ENCODE results near the gene DSCAM.

DSCAM gene

DNA sequence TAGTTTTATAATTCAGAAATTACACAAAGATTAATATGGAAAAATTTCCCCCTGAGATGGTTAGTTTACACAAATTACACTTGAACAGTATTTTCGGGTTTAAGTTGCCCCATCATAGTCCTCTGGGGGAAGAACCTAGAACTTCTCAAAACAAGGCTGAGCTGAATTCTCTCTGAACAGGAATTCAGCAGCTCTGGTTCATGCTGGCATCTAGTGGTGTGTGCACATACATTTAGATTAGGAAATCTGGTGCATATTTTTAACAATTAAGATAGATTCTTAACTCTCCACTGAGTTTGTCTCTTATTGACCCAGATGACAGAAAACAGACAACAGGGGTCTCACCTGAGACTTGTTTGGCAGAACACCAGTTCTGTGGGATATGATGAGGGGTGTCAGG lies 410.7 kb downstream of the DSCAM start:
- TF ChIP-seq RAD21 (IDR thresholded peaks at IDR 0.05; ENCODE audit: low read depth) = no peak
- TF ChIP-seq NFIC (IDR thresholded peaks at IDR 0.05) = no peak
- no peak for TF ChIP-seq EGR1 (IDR thresholded peaks at IDR 0.05)
- no peak for TF ChIP-seq TEAD4 (IDR thresholded peaks at IDR 0.05)
- no peak for TF ChIP-seq CEBPB (IDR thresholded peaks at IDR 0.05)
- no peak for TF ChIP-seq CREB1 (IDR thresholded peaks at IDR 0.05; ENCODE audit: low read depth)
- TF ChIP-seq TAF1 (IDR thresholded peaks at IDR 0.05; ENCODE audit: low read depth) = no peak
- TF ChIP-seq FOXM1 (IDR thresholded peaks at IDR 0.05; ENCODE audit: borderline replicate concordance, low read depth) = no peak
- TF ChIP-seq TCF12 (IDR thresholded peaks at IDR 0.05; ENCODE audit: low read depth) = no peak
- no peak for TF ChIP-seq REST (IDR thresholded peaks at IDR 0.05; ENCODE audit: low read depth)
- TF ChIP-seq, protein P1, sequence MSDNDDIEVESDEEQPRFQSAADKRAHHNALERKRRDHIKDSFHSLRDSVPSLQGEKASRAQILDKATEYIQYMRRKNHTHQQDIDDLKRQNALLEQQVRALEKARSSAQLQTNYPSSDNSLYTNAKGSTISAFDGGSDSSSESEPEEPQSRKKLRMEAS (IDR thresholded peaks at IDR 0.05) = no peak
- TF ChIP-seq YY1 (IDR thresholded peaks at IDR 0.05; ENCODE audit: low read depth) = no peak
- TF ChIP-seq EP300 (IDR thresholded peaks at IDR 0.05; ENCODE audit: borderline replicate concordance) = no peak
- no peak for TF ChIP-seq ZBTB7A (IDR thresholded peaks at IDR 0.05; ENCODE audit: low read depth)
- no peak for TF ChIP-seq USF1 (IDR thresholded peaks at IDR 0.05)

GRCh38 chr21:40433538-40433937 lies 413.4 kb downstream of the DSCAM start:
- TF ChIP-seq CREB1 (IDR thresholded peaks at IDR 0.05; ENCODE audit: low read depth) (no peak), YY1 (IDR thresholded peaks at IDR 0.05; ENCODE audit: low read depth) (no peak), TCF12 (IDR thresholded peaks at IDR 0.05; ENCODE audit: low read depth) (no peak), CEBPB (IDR thresholded peaks at IDR 0.05) (no peak)

DNA sequence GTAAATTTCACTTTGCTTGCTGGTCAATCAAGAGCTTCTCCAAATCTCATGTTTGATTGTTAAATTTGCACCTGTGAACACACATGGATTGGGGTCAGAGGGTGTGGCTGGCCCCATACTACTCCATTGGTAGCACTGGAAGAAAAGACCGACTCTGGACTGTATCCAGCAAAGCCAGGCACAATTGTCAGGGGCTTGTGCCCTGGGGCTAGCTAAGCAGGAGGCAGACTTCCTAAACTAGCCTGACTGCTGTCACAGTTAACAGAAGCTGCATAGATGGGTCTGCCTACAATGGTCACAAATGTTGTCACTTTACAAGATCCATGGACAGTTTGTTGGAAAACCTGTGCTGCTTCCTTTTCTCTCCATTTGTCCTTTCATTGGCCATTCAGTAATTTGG lies 421.0 kb downstream of the DSCAM start:
- no peak for TF ChIP-seq ZBTB7A (IDR thresholded peaks at IDR 0.05; ENCODE audit: low read depth)
- no peak for TF ChIP-seq EGR1 (IDR thresholded peaks at IDR 0.05)
- TF ChIP-seq FOXM1 (IDR thresholded peaks at IDR 0.05; ENCODE audit: borderline replicate concordance, low read depth) = no peak
- TF ChIP-seq TAF1 (IDR thresholded peaks at IDR 0.05; ENCODE audit: low read depth) = no peak
- no peak for TF ChIP-seq CREB1 (IDR thresholded peaks at IDR 0.05; ENCODE audit: low read depth)
- no peak for TF ChIP-seq YY1 (IDR thresholded peaks at IDR 0.05; ENCODE audit: low read depth)

- TF ChIP-seq REST (IDR thresholded peaks at IDR 0.05; ENCODE audit: low read depth) (no peak), CEBPB (IDR thresholded peaks at IDR 0.05) (no peak), EGR1 (IDR thresholded peaks at IDR 0.05) (no peak), USF1 (IDR thresholded peaks at IDR 0.05) (no peak), NFIC (IDR thresholded peaks at IDR 0.05) (no peak), FOXM1 (IDR thresholded peaks at IDR 0.05; ENCODE audit: borderline replicate concordance, low read depth) (no peak), YY1 (IDR thresholded peaks at IDR 0.05; ENCODE audit: low read depth) (no peak), EP300 (IDR thresholded peaks at IDR 0.05; ENCODE audit: borderline replicate concordance) (no peak), RAD21 (IDR thresholded peaks at IDR 0.05; ENCODE audit: low read depth) (no peak), TAF1 (IDR thresholded peaks at IDR 0.05; ENCODE audit: low read depth) (no peak), TCF12 (IDR thresholded peaks at IDR 0.05; ENCODE audit: low read depth) (no peak), CREB1 (IDR thresholded peaks at IDR 0.05; ENCODE audit: low read depth) (no peak), ZBTB7A (IDR thresholded peaks at IDR 0.05; ENCODE audit: low read depth) (no peak), TEAD4 (IDR thresholded peaks at IDR 0.05) (no peak)
- TF ChIP-seq, protein P1 (IDR thresholded peaks at IDR 0.05) = no peak
Observed at GRCh38 chr21:40422896-40423635, 423.9 kb downstream of the DSCAM start.

GRCh38 chr21:40421121-40421520 lies 425.8 kb downstream of the DSCAM start:
- TF ChIP-seq TCF12 (IDR thresholded peaks at IDR 0.05; ENCODE audit: low read depth) (no peak), REST (IDR thresholded peaks at IDR 0.05; ENCODE audit: low read depth) (no peak), ZBTB7A (IDR thresholded peaks at IDR 0.05; ENCODE audit: low read depth) (no peak)

Measured in Ishikawa (cell line).